Esophagus muscularis mucosa (tissue), 4 donors: ENCODE data around the gene SMAD9. TPM values are rescaled to one million over a fixed set of nuclear protein-coding genes. Genes with fewer than 3 reads are reported as not detected.

ENCODE experiments used
- DNase-seq: peaks from one replicate; pipeline ENCODE4 v3.0.0-alpha.2; 2017; ENCODE audit errors: extremely low spot score
- H3K27ac ChIP-seq, 4 donors: fragments of 200-600 bp; sonication (generic); replicated peaks in 1 of 4; 1 replicate in 3 of 4; 2 replicates in 1 of 4; pipeline ENCODE4 v1.5.1; 2016 to 2019; ENCODE audit warnings: mild to moderate bottlenecking in 1 of 4
- H3K27me3 ChIP-seq, 4 donors: fragments of 200-600 bp; sonication (generic); one replicate each; pipeline versions ENCODE4 v1.5.1 to v1.6.0; 2016 to 2019
- H3K36me3 ChIP-seq, 4 donors: fragments of 200-600 bp; sonication (generic); one replicate each; pipeline ENCODE4 v1.5.1; 2016 to 2019
- H3K4me1 ChIP-seq, 4 donors: fragments of 200-600 bp; sonication (generic); one replicate each; pipeline ENCODE4 v1.5.1; 2016 to 2019
- H3K4me3 ChIP-seq, 4 donors: fragments of 200-600 bp; sonication (generic); 1 replicate in 2 of 4; 2 replicates in 2 of 4; pipeline ENCODE4 v1.5.1; 2016 to 2019; ENCODE audit warnings: mild to moderate bottlenecking in 4 of 4, moderate library complexity in 1 of 4
- H3K9me3 ChIP-seq, 4 donors: fragments of 200-600 bp; sonication (generic); 1 replicate in 3 of 4; 2 replicates in 1 of 4; pipeline ENCODE4 v1.5.1; 2016 to 2019
- EP300 ChIP-seq: sonication (generic); formaldehyde crosslinking; IDR thresholded peaks from one replicate; pipeline ENCODE4 v1.6.1; 2017; ENCODE audit warnings: antibody characterized with exemption
- POLR2A ChIP-seq: fragments of 450-650 bp; IDR thresholded peaks from one replicate; pipeline ENCODE4 v1.6.1; 2017; ENCODE audit warnings: antibody characterized with exemption, moderate library complexity, mild to moderate bottlenecking, low read depth
- POLR2AphosphoS5 ChIP-seq, 2 donors: sonication (generic); formaldehyde crosslinking; IDR thresholded peaks; one replicate each; pipeline ENCODE4 v1.6.1; 2017; ENCODE audit warnings: antibody characterized with exemption in 2 of 2
- WGBS: methylation state at CpG from one replicate; pipeline ENCODE4 v1.1.5; 2018; 5-methylcytosine and 5-hydroxymethylcytosine counted together
- intact Hi-C: fragments of 100-400 bp; cut with DNase I; formaldehyde crosslinking; loops from one replicate; pipeline ENCODE4 v1.15.1; 2023
- total RNA-seq, 4 donors: library from RNA; depleted of rRNA; stranded (reverse); fragments of >200 nt; gene quantifications; one replicate each; pipeline versions ENCODE4 v1.1.0 to v1.2.1, GENCODE V29; 2016
- TF ChIP-seq, protein P1 (sequence below), 3 experiments: fragments of 200-600 bp in 2 of 3; fragments of 450-650 bp in 1 of 3; sonication (generic) in 2 of 3; IDR thresholded peaks; one replicate each; pipeline ENCODE4 v1.5.1; 2017 to 2019; ENCODE audit warnings: antibody characterized with exemption in 3 of 3, mild to moderate bottlenecking in 2 of 3, moderate library complexity in 1 of 3

The SMAD9 gene
- total RNA-seq, 4 donors from 2014 or later, result 44.0 to 108 (median 69.0) TPM

DNA sequence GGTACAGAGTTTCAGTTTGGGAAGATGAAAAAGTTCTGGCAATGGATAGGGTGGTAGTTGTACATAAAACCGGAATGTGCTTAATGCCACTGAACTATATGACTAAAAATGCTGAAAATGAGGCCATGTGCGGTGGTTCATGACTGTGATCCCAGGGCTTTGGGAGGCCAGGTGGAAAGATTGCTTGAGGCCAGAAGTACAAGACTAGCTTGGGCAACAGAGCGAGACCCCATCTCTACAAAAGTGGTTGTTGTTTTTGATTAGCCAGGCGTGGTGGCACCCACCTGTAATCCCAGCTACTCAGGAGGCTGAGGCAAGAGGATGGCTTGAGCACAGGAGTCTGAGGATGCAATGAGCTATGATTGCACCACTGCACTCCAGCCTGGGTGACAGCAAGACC is 12.8 kb downstream of the SMAD9 start:
- intact Hi-C loops, result no loop called here
- H3K36me3 ChIP-seq, result peaks cover 0 to 4% (median 0%) of the 10 kb centered on the region in 4 donors
- H3K4me3 ChIP-seq, result no peak overlapping the region
- H3K9me3 ChIP-seq, result no peaks in the 10 kb centered on the region
- no peaks in the 10 kb centered on the region for H3K27me3 ChIP-seq
- H3K4me1 ChIP-seq, result peaks cover 0 to 8% (median under 1%) of the 10 kb centered on the region in 4 donors
- no peak for DNase-seq
- WGBS, result 99% methylated on average over 4 of the region's 4 CpGs
- no peak for TF ChIP-seq POLR2A
- H3K27ac ChIP-seq, result no peak overlapping the region

DNA sequence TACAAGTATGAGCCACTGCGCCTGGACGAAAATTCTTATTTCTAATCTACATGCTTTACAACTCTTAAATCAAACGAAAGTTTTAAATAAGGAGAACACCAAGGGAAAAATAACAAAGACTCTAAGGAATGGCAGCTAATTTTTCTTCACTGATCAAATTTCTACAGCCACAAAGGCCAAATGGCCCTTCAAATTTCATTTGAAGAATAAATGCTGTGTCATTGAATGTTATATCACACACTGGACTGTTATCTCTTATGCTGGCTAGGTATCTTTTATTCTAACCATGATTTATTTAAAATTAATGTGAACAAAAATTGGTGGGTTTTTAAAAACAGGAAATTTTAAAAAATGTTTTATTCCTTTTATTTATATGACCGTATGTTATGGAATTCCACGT is 14.1 kb downstream of the SMAD9 start:
- no peak for DNase-seq
- no peak overlapping the region for H3K4me3 ChIP-seq
- peaks cover 0 to 8% (median 0%) of the 10 kb centered on the region in 4 donors for H3K4me1 ChIP-seq
- WGBS, result 89% methylated on average over 5 of the region's 5 CpGs
- no peaks in the 10 kb centered on the region for H3K27me3 ChIP-seq
- H3K27ac ChIP-seq, result no peak overlapping the region
- intact Hi-C loops, result no loop called here
- H3K36me3 ChIP-seq, result peaks cover 0 to 4% (median 0%) of the 10 kb centered on the region in 4 donors
- H3K9me3 ChIP-seq, result no peaks in the 10 kb centered on the region
- no peak for TF ChIP-seq EP300
- no peak for TF ChIP-seq POLR2AphosphoS5 (IDR thresholded peaks at IDR 0.05)
- no peak for TF ChIP-seq POLR2A
- TF ChIP-seq, protein P1, sequence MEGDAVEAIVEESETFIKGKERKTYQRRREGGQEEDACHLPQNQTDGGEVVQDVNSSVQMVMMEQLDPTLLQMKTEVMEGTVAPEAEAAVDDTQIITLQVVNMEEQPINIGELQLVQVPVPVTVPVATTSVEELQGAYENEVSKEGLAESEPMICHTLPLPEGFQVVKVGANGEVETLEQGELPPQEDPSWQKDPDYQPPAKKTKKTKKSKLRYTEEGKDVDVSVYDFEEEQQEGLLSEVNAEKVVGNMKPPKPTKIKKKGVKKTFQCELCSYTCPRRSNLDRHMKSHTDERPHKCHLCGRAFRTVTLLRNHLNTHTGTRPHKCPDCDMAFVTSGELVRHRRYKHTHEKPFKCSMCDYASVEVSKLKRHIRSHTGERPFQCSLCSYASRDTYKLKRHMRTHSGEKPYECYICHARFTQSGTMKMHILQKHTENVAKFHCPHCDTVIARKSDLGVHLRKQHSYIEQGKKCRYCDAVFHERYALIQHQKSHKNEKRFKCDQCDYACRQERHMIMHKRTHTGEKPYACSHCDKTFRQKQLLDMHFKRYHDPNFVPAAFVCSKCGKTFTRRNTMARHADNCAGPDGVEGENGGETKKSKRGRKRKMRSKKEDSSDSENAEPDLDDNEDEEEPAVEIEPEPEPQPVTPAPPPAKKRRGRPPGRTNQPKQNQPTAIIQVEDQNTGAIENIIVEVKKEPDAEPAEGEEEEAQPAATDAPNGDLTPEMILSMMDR (IDR thresholded peaks at IDR 0.05), result no peak

DNA sequence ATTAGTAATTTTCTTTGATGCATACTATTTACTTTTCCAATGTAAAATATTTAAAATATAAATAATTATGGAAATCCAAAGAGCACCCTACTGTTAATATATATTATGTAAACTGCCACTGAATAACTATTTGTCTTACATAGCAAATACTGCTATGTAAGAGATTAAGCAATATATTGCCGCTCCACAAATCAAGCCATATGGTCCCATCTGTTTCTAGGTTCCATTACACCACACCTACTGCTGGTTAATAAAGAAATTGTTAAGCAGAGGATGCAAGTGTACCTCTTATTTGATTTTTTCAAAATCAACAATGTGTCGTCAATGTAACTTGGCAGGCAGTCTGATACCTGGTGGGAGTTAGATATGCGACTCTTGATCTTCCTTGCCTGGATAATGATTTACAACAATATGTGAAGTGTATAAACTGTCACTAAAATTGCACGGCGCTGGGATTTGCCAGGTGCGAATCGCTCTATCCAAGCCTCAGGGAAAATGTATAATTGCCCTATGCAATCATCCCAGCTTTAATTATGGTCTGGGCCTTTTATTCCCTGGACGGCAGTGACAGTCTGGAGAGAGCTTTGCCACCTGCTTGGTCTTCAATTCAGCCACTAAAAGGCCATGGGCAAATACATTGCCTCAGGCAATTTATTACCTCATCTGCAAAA is 16.0 kb downstream of the SMAD9 start:
- peaks cover 0 to 8% (median 0%) of the 10 kb centered on the region in 4 donors for H3K4me1 ChIP-seq
- peaks cover 0 to 4% (median 0%) of the 10 kb centered on the region in 4 donors for H3K36me3 ChIP-seq
- DNase-seq, result no peak
- intact Hi-C loops, result no loop called here
- 88% methylated on average over 8 of the region's 8 CpGs for WGBS
- no peak overlapping the region for H3K27ac ChIP-seq
- peaks cover 0 to 8% (median 0%) of the 10 kb centered on the region in 4 donors for H3K9me3 ChIP-seq
- no peaks in the 10 kb centered on the region for H3K27me3 ChIP-seq
- no peak for TF ChIP-seq POLR2A
- no peak for TF ChIP-seq EP300
- TF ChIP-seq, protein P1 (IDR thresholded peaks at IDR 0.05), result no peak
- TF ChIP-seq POLR2AphosphoS5 (IDR thresholded peaks at IDR 0.05), result no peak
- H3K4me3 ChIP-seq, result no peak overlapping the region

DNA sequence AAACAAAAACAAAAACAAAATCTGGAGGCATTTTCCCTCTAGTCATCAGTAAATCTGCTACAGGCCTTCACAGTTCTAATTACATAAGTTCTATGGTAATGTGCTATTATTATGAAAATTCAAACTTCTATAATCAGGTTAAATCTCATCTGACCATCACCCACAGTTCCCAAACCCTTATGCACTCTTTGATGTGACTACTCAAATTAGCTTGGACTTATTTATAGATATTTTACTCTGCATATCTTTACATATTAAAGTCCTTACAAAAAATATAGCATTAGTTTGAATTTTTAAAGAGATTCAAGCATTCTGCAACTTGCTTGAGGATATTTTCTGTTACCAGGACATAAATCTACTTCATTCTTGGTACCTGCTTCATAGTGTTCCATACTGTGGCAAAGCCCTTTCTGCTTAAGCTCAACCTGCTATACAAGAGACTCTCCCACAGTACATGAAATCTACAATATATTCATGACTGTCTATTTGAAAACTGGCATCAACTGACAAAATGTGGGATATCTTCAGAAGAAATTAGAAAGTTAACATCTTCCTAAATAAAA is 22.9 kb downstream of the SMAD9 start:
- Histone ChIP-seq H3K36me3 (no peaks in the 10 kb centered on the region), H3K27ac (no peak overlapping the region), H3K4me1 (peaks cover 0 to 6% (median 3%) of the 10 kb centered on the region in 4 donors), H3K27me3 (no peaks in the 10 kb centered on the region), H3K4me3 (no peak overlapping the region), H3K9me3 (peaks cover 0 to 14% (median 0%) of the 10 kb centered on the region in 4 donors)
- intact Hi-C loops, result no loop called here
- no peak for DNase-seq
- TF ChIP-seq, protein P1 (IDR thresholded peaks at IDR 0.05), result no peak
- TF ChIP-seq EP300 (no peak), POLR2AphosphoS5 (IDR thresholded peaks at IDR 0.05) (no peak)

DNA sequence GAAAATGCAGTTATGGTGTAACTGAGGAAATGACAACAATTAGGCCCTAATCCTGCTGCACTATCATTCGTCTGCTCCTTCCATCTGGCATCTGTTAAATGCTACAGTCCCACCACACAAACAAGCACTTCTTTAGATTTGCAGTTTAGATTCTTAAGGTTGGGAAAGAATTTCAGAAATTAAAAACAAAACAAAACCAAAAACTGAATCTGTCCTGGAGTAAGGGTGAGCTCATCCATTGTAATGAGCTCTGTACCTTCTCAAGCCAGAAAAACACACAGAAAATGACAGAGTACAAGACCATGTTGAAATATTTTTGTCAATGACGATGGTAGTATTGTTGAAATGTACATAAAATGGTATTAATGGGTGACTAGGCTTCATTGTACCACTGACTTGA is 28.3 kb downstream of the SMAD9 start:
- TF ChIP-seq POLR2AphosphoS5 (IDR thresholded peaks at IDR 0.05) (no peak), POLR2A (no peak), EP300 (no peak)
- TF ChIP-seq, protein P1 (IDR thresholded peaks at IDR 0.05), result no peak
- Histone ChIP-seq H3K27ac (no peak overlapping the region), H3K4me1 (peaks cover 0 to 42% (median 34%) of the 10 kb centered on the region in 4 donors), H3K9me3 (no peaks in the 10 kb centered on the region), H3K27me3 (no peaks in the 10 kb centered on the region), H3K36me3 (no peaks in the 10 kb centered on the region), H3K4me3 (no peak overlapping the region)
- WGBS, result 52% methylated on average over 2 of the region's 2 CpGs
- DNase-seq, result no peak
- intact Hi-C loops, result no loop called here
